HG03575 (cell line): ENCODE data around the gene OR2V1.
"Not testable (repeated sequence)": the region's sequence is repeated elsewhere in the genome, so short reads cannot be mapped to it uniquely, and the experiment has no call there.

Experiments
- ATAC-seq: cut with Tn5 transposase; IDR thresholded peaks from one replicate; pipeline ENCODE4 v1.9.1; 2021; ENCODE audit not compliant: unreplicated experiment, insufficient number of reproducible peaks, low FRiP score; ENCODE audit errors: extremely low read depth

Gene OR2V1, protein sequence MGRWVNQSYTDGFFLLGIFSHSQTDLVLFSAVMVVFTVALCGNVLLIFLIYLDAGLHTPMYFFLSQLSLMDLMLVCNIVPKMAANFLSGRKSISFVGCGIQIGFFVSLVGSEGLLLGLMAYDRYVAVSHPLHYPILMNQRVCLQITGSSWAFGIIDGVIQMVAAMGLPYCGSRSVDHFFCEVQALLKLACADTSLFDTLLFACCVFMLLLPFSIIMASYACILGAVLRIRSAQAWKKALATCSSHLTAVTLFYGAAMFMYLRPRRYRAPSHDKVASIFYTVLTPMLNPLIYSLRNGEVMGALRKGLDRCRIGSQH

DNA sequence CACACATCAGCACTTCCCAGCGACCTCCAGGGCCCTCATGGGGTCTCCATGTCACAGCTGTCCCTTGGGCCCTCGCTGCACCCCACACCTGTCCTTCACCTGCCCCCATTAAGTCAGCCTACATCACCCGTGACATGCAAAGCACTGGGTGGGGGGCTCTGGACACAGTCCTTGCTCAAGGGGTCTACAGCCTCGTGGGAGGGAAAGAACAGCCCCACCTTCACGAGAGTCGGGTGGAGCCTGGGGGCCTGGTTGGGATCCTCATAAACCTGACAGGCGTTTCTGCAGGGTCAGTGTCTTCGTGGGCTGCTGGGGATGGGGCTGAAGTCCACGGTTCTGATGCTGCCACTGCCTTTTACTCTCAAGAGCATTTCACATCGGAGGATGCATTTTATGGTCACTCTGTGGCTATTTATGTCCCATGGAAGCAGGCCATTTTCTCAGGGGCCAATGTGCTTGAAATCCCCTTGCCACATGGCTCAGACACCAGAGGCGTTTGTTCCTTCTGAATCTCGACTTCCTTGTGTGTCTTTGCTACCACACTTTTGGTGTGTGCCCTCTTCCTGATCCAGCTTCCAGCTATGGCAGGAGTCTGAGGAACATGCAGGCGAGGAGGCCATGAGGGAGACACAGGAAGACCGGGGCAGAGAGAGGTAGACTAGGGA lies at the start of gene OR2V1:
TSS of gene OR2V1 (minus strand) at position 338 of the 665 bp plus-strand sequence. CDS start 5,865 bp downstream, outside the sequence.
- no peak for ATAC-seq

DNA sequence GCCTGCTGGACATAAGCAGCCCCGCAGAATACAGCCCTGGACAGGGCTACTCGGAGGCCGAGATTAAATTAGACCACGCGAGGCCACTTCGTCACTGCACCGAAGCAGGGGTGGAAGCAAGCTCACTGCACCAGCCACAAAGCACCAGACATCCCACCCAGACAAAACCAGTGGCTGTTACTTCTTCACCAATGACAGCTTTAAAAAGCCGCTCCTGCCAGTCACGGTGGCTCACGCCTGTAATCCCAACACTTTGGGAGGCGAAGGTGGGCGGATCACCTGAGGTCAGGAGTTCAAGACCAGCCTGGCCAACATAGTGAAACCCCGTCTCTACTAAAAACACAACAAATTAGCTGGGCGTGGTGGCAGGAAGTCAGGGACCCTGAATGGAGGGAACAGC lies 46.6 kb upstream of the OR2V1 start:
- not testable (repeated sequence) for ATAC-seq

- no peak for ATAC-seq
Observed at GRCh38 chr5:181176254-181176952, 45.4 kb upstream of the OR2V1 start.

DNA sequence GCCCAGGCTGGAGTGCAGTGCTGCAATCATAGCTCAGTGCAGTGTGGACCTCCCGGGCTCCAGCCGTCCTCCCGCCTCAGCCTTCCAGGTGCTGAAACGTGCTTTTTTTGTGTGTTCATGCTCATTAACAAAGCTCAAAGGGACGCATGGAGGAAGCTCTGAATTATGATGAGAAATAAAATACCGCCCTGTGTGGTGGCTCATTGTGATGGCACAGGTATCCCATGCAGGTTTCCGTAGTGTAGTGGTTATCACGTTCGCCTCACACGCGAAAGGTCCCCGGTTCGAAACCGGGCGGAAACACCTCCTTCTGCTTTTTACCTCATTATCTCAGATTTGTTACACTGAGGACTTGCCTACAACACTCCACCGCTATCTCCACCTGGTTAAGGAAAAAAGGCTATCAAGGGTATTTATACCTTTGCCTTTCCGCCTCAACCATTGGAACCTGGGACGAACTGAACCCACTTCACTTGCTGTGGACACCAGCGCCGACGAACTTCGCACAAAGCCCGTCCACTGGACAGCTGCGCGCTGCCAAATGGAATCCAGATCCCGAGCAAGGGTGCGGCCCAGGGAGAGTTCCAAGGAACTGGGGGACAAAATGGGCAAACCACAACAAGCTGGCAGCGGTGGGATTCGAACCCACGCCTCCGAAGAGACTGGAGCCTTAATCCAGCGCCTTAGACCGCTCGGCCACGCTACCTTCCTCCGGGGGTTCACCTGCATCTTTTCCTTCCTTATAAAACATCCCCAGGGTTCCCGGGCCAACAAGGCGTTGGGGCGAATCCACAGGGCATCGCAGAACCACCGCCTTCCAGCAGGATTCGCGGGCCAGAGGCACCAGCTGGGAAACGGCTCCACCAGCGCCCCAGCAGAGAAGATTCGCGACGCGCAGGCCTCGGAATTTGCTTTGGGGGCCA lies 42.7 kb upstream of the OR2V1 start:
- no peak for ATAC-seq

DNA sequence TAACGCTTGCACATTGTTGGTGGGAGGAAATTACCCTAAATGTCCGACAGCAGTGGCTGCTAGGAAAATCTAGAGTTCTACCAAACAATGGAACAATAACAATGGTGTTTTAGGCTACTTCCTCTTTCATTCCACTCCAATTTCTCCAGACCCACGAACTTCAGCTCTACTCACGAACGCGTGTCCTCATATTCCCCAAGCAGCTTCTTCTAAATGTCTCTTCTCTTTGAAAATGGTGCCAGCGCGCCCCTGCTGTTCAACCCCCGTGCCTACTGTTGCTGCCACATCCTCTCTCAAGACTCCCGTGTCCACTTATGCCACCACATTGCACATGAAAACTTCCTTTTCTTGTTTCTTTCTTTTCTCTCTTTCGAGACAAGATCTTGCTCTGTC lies 42.1 kb upstream of the OR2V1 start:
- ATAC-seq, result no peak

- no peak for ATAC-seq
Observed at GRCh38 chr5:181171782-181172181, 40.8 kb upstream of the OR2V1 start.

DNA sequence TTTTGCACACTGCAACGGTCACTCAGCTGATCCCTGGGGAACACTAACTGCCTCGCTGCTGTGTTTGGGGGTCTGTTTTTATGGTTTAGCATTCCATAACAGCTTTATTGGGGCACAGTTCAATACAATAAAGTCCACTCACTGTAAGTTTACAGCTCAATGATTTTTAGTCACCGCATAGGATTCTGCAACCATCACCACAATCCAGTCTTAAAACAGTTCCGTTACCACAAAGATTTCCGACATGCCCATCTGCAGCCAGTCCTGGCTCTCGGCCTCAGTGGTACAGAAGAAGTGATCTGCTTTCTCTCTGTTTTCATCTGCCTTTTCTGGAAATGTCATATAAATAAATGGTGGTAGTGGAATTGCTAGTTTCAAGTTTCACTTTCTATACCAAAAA lies 40.0 kb upstream of the OR2V1 start:
- ATAC-seq, result no peak

DNA sequence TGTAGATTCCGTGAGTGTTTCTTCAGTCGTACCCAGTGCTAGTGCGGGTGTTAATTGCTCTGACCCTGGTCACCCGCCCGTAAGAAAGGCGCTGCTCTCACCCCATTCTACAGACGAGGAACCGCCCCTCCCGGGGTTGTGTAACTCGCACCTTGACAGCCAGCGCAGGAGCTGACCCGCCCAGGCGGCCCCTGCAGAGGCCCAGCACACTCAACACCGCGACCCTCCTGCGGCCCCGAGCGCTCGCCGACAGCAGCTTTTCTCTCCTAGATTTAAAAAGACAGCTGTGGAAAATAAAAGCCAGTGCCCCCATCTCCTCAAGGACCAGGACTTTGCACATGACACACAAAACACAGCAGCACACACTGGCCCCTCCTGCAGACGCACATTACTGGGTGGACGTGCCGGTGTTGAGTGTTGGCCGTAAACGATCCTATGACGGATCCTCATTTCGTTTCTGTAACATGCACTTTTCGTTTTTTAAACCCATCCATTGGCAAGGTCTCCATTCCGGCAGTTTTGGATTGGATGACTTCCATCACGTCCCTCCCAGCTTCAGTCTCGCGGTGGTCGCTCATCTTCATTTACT lies 39.4 kb upstream of the OR2V1 start:
- ATAC-seq, result no peak

DNA sequence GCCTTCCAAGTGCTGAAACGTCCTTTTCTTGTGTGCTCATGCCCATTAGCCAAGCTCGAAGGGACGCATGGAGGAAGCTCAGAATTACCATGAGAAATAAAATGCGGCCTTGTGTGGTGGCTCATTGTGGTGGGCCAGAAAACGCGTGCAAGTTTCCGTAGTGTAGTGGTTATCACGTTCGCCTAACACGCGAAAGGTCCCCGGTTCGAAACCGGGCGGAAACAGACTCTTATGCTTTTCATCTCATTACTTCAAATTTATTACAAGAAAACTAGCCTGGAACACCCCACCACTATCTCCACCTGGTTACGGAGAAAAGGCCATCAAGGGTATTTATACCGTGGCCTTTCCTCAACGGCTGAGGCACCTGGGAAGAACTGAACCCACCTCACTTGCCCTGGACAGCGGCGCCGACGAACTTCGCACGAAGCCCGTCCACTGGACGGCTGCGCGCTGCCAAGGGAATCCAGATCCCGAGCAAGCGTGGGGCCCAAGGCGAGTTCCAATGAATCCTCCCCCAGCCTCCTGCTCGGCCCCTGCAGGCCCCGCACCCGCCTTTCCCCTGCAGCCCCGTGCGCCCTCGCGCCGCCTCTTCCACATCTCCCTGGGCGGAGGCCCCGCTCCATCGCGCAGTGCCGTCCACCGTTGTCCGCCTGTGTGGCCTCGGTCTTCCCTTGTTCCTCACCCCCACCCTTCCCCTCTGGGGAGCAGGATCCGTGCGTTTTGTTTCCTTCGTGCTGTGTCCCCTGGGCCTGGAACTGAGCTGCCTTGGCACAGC lies 38.7 kb upstream of the OR2V1 start:
- ATAC-seq, result not testable (repeated sequence)

GRCh38 chr5:181168595-181169118 lies 37.7 kb upstream of the OR2V1 start:
- ATAC-seq, result no peak

- ATAC-seq, result no peak
Observed at GRCh38 chr5:181167814-181168488, 37.0 kb upstream of the OR2V1 start.

DNA sequence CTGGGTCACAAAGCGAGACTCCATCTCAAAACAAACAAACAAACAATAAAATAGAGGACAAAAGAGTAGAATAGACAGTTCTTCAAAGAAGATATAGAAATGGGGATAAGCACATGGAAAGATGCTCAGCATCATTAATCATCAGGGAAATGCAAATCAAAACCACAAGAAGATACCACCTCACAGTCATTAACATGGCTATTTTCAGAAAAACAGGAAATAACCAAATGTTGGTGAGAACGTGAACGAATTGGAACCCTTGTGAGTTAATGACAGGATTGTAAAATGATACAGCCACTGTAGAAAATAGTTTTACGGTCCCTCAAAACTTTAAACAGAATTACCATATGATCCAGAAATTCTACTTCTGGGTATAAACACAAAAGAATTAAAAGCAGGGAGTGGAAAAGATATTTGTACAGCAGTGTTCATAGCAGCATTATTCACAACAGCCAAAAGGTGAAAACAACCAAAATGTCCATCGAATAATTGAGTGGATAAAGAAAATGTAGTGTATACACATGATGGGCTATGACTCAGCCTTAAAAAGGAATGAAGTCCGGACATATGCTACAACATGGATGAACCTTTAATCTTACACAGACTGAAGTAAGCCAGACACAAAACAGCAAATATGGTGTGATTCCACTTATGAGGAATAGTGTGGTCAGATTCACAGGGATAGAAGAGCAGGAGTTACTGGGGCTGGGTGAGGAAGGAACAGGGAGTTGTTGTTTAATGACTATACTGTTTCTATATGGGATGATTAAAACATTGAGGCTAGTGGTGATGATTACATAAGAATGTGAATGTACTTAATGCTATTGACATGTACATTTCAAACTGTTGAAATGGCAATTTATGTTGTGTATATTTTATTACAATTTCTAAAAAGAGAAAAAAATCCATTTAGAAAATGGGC lies 36.1 kb upstream of the OR2V1 start:
- no peak for ATAC-seq

DNA sequence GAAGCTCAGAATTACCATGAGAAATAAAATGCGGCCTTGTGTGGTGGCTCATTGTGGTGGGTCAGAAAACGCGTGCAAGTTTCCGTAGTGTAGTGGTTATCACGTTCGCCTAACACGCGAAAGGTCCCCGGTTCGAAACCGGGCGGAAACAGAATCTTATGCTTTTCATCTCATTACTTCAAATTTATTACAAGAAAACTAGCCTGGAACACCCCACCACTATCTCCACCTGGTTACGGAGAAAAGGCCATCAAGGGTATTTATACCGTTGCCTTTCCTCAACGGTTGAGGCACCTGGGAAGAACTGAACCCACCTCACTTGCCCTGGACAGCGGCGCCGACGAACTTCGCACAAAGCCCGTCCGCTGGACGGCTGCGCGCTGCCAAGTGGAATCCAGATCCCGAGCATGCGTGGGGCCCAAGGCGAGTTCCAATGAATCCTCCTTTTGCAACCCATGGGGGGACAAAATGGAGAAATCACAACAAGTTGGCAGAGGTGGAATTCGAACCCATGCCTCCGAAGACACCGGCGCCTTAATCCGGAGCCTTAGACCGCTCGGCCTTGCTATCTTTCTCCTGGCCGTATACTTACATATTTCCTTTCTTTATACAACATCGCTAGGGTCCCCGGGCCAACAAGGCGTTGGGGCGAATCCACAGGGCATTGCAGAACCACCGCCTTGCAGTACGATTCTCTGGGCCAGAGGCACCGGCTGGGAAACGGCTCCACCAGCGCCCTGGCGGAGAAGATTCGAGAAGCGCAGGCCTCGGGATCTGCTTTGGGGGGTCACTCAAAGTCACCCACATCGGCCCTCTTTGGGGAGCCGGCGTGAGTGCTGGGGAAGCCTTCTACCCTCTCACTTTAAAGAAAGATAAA lies 33.3 kb upstream of the OR2V1 start:
- ATAC-seq, result no peak

- ATAC-seq, result no peak
Observed at GRCh38 chr5:181163487-181164075, 32.6 kb upstream of the OR2V1 start.

GRCh38 chr5:181161534-181162175 lies 30.7 kb upstream of the OR2V1 start:
- ATAC-seq, result no peak
